Erythroblast (primary cell): ENCODE results near the gene CEP350.

ENCODE experiments used
- GATA1 ChIP-seq: IDR thresholded peaks from 2 replicates; pipeline ENCODE4 v1.6.1; 2011; ENCODE audit warnings: low read depth, mild to moderate bottlenecking, control low read depth, low read length, moderate library complexity
- POLR2A ChIP-seq: IDR thresholded peaks from 2 replicates; pipeline ENCODE4 v1.6.1; 2011; ENCODE audit warnings: mild to moderate bottlenecking, low read length

GRCh38 chr1:180154003-180154324, 199.4 kb downstream of the CEP350 start:
- TF ChIP-seq POLR2A (no peak), GATA1 (no peak)
